CD4-positive, alpha-beta T cell treated with Interleukin-15 for 1 hour (primary cell): Measurements from ENCODE around the gene FBXO21.
"Not testable (repeated sequence)": the region's sequence is repeated elsewhere in the genome, so short reads cannot be mapped to it uniquely, and the experiment has no call there.

Source experiments
- DNase-seq: peaks from one replicate; pipeline ENCODE4 v3.0.0-alpha.2; 2020

Gene FBXO21

GRCh38 chr12:117130801-117131200, 59.5 kb downstream of the FBXO21 start:
- DNase-seq: no peak

- no peak for DNase-seq
These were observed 60.9 kb downstream of the FBXO21 start for GRCh38 chr12:117129391-117129790.

- DNase-seq: no peak
These were observed 62.1 kb downstream of the FBXO21 start for GRCh38 chr12:117127933-117128823.

- no peak for DNase-seq
These were observed 63.9 kb downstream of the FBXO21 start for GRCh38 chr12:117126335-117126734.

GRCh38 chr12:117125767-117126166, 64.5 kb downstream of the FBXO21 start:
- DNase-seq: no peak

GRCh38 chr12:117125272-117125613, 65.0 kb downstream of the FBXO21 start:
- no peak for DNase-seq

GRCh38 chr12:117124421-117125271, 65.6 kb downstream of the FBXO21 start:
- no peak for DNase-seq

GRCh38 chr12:117121441-117121840, 68.8 kb downstream of the FBXO21 start:
- DNase-seq: no peak

- no peak for DNase-seq
These were observed 69.5 kb downstream of the FBXO21 start for GRCh38 chr12:117120787-117121186.

GRCh38 chr12:117119592-117120198, 70.6 kb downstream of the FBXO21 start:
- no peak for DNase-seq

GRCh38 chr12:117118838-117119591, 71.3 kb downstream of the FBXO21 start:
- no peak for DNase-seq

GRCh38 chr12:117114784-117115183, 75.5 kb downstream of the FBXO21 start:
- no peak for DNase-seq

- DNase-seq: no peak
These were observed 77.0 kb downstream of the FBXO21 start for GRCh38 chr12:117113231-117113630.

- DNase-seq: no peak
These were observed 78.3 kb downstream of the FBXO21 start for GRCh38 chr12:117111821-117112595.

GRCh38 chr12:117111386-117111785, 78.9 kb downstream of the FBXO21 start:
- no peak for DNase-seq

- DNase-seq: no peak
These were observed 80.2 kb downstream of the FBXO21 start for GRCh38 chr12:117109943-117110635.

GRCh38 chr12:117105902-117106301, 84.4 kb downstream of the FBXO21 start:
- peak; percentile 48 for DNase-seq

GRCh38 chr12:117104003-117104402, 86.3 kb downstream of the FBXO21 start:
- DNase-seq: not testable (repeated sequence)

GRCh38 chr12:117102800-117103181, 87.5 kb downstream of the FBXO21 start:
- DNase-seq: no peak

- DNase-seq: no peak
These were observed 88.1 kb downstream of the FBXO21 start for GRCh38 chr12:117101953-117102799.
